ENCODE measurements around the gene PIAS1. TPM values are rescaled to one million over a fixed set of nuclear protein-coding genes. Genes with fewer than 3 reads are reported as not detected.

PIAS1 gene
- total RNA-seq, 1 experiment from 2014 or later: 25.9 TPM

DNA sequence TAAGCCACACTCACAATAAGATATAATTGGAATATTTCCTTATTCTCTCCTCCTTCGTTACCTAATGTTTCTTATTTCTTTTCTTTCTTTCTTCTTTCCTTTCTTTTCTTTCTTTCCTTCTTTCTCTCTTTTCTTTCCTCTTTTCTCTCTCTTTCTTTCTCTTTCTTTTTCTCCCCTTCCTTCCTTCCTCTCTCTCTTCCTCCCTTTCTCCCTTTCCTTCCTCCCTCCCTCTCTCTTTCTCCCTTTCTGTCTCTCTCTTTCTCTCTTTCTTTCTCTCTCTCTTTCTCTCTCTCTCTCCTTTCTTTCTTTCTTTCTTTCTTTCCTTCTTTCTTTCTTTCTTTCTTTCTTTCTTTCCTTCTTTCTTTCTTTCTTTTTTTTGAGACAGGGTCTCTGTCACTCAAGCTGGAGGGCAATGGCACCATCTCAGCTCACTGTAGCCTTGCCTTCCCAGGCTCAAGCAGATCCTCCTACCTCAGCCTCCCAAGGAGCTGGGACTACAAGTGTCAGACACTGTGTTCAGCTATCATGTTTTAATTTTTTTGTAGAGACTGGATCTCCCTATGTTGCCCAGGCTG is 19.3 kb upstream of the PIAS1 start:
- Histone ChIP-seq H3K27ac (ENCODE audit: low read depth, low read length) (no peak overlapping the region), H3K9me2 (ENCODE audit: insufficient read depth) (no peaks in the 10 kb centered on the region), H3K4me2 (ENCODE audit: low read length) (no peak overlapping the region), H2AFZ (ENCODE audit: low read depth, low read length, poor library complexity, severe bottlenecking) (no peak overlapping the region), H3K9ac (ENCODE audit: low read length) (no peak overlapping the region), H4K20me1 (ENCODE audit: insufficient read depth) (no peaks in the 10 kb centered on the region), H3K79me2 (ENCODE audit: insufficient read depth, low read length) (no peaks in the 10 kb centered on the region), H3K9me3 (ENCODE audit: control insufficient read depth in 1 of 2, insufficient read depth in 1 of 2, low read depth in 1 of 2, low read length in 2 of 2) (0 out of 4 replicates have a peak, but pooled peaks cover 0 to under 1% of the 10 kb centered on the region in 2 experiments), H3K4me1 (ENCODE audit: control insufficient read depth in 1 of 2, insufficient read depth in 2 of 2, low read length in 2 of 2) (no peaks in the 10 kb centered on the region), H3K27me3 (ENCODE audit: insufficient read depth, low read length) (no peaks in the 10 kb centered on the region), H3K4me3 (replicated peaks in 1 of 2; ENCODE audit: low read depth in 1 of 2, low read length in 2 of 2) (no peak overlapping the region), H3K36me3 (ENCODE audit: control insufficient read depth in 1 of 2, insufficient read depth in 2 of 2, low read length in 2 of 2) (no peaks in the 10 kb centered on the region)
- ChIA-PET RAD21 (ENCODE audit: low non-redundant PET in 1 of 2, low total read pairs in 2 of 2, uncharacterized antibody in 2 of 2, unreplicated experiment in 2 of 2) (no interaction called here), CTCF (no interaction called here), POLR2A (no interaction called here)
- TF ChIP-seq SIN3A (IDR thresholded peaks at IDR 0.05; ENCODE audit: low read depth): no peak
- TF ChIP-seq ELF1 (IDR thresholded peaks at IDR 0.05; ENCODE audit: borderline replicate concordance, low read depth): no peak
- TF ChIP-seq CBX3 (IDR thresholded peaks at IDR 0.05; ENCODE audit: low read depth): no peak
- TF ChIP-seq YY1 (IDR thresholded peaks at IDR 0.05; ENCODE audit: extremely low read depth, insufficient replicate concordance, low read depth, low read length): no peak
- DNase-seq (ENCODE audit: low read depth, low spot score) (no peak), ATAC-seq (no peak)
- BruUV-seq (replicated peaks): no TSS peak
- intact Hi-C loops (cut with micrococcal nuclease): no loop called here

DNA sequence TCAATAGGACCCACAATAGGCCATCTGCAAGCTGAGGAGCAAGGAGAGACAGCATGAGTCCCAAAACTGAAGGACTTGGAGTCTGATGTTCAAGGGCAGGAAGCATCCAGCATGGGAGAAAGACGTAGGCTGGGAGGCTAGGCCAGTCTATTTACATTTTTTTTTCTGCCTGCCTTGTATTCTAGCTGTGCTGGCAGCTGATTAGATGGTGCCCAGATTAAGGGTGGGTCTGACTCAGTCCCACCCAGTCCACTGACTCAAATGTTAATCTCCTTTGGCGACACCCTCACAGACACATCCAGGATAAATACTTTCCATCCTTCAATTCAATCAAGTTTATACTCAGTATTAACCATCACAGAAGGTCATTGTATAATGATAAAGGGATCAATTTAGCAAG is 15.9 kb upstream of the PIAS1 start:
- POLR2A ChIA-PET: no interaction called here
- Histone ChIP-seq H3K4me2 (ENCODE audit: low read length) (no peak overlapping the region), H3K36me3 (ENCODE audit: control insufficient read depth in 1 of 2, insufficient read depth in 2 of 2, low read length in 2 of 2) (no peaks in the 10 kb centered on the region), H3K27me3 (ENCODE audit: insufficient read depth, low read length) (no peaks in the 10 kb centered on the region), H3K4me3 (replicated peaks in 1 of 2; ENCODE audit: low read depth in 1 of 2, low read length in 2 of 2) (no peak overlapping the region), H3K9me2 (ENCODE audit: insufficient read depth) (no peaks in the 10 kb centered on the region), H3K27ac (ENCODE audit: low read depth, low read length) (no peak overlapping the region), H4K20me1 (ENCODE audit: insufficient read depth) (no peaks in the 10 kb centered on the region), H3K9ac (ENCODE audit: low read length) (no peak overlapping the region), H3K79me2 (ENCODE audit: insufficient read depth, low read length) (no peaks in the 10 kb centered on the region), H2AFZ (ENCODE audit: low read depth, low read length, poor library complexity, severe bottlenecking) (no peak overlapping the region), H3K4me1 (ENCODE audit: control insufficient read depth in 1 of 2, insufficient read depth in 2 of 2, low read length in 2 of 2) (no peaks in the 10 kb centered on the region), H3K9me3 (ENCODE audit: control insufficient read depth in 1 of 2, insufficient read depth in 1 of 2, low read depth in 1 of 2, low read length in 2 of 2) (0 out of 4 replicates have a peak, but pooled peaks cover 0 to 6% of the 10 kb centered on the region in 2 experiments)
- DNase-seq (ENCODE audit: low read depth, low spot score) (no peak), ATAC-seq (no peak)
- CTCF ChIA-PET: no interaction called here
- no TSS peak for BruUV-seq (replicated peaks)
- intact Hi-C loops (cut with micrococcal nuclease): no loop called here
- RAD21 ChIA-PET (ENCODE audit: low non-redundant PET in 1 of 2, low total read pairs in 2 of 2, uncharacterized antibody in 2 of 2, unreplicated experiment in 2 of 2): no interaction called here
- TF ChIP-seq, protein P1, sequence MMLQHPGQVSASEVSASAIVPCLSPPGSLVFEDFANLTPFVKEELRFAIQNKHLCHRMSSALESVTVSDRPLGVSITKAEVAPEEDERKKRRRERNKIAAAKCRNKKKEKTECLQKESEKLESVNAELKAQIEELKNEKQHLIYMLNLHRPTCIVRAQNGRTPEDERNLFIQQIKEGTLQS (IDR thresholded peaks at IDR 0.05): no peak
- TF ChIP-seq ZFX (IDR thresholded peaks at IDR 0.05) (no peak), SIN3A (IDR thresholded peaks at IDR 0.05; ENCODE audit: low read depth) (no peak), EZH2phosphoT487 (IDR thresholded peaks at IDR 0.05; ENCODE audit: borderline replicate concordance) (no peak), TCF7L2 (IDR thresholded peaks at IDR 0.05; ENCODE audit: borderline replicate concordance, extremely low read depth, insufficient read depth, insufficient read length) (no peak), YY1 (IDR thresholded peaks at IDR 0.05; ENCODE audit: extremely low read depth, insufficient replicate concordance, low read depth, low read length) (no peak), POLR2AphosphoS5 (IDR thresholded peaks at IDR 0.05; ENCODE audit: low read depth, low read length) (no peak), SP1 (IDR thresholded peaks at IDR 0.05; ENCODE audit: low read depth) (no peak)
- TF ChIP-seq, protein P2, sequence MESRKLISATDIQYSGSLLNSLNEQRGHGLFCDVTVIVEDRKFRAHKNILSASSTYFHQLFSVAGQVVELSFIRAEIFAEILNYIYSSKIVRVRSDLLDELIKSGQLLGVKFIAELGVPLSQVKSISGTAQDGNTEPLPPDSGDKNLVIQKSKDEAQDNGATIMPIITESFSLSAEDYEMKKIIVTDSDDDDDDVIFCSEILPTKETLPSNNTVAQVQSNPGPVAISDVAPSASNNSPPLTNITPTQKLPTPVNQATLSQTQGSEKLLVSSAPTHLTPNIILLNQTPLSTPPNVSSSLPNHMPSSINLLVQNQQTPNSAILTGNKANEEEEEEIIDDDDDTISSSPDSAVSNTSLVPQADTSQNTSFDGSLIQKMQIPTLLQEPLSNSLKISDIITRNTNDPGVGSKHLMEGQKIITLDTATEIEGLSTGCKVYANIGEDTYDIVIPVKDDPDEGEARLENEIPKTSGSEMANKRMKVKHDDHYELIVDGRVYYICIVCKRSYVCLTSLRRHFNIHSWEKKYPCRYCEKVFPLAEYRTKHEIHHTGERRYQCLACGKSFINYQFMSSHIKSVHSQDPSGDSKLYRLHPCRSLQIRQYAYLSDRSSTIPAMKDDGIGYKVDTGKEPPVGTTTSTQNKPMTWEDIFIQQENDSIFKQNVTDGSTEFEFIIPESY (IDR thresholded peaks at IDR 0.05; ENCODE audit: extremely low read depth, insufficient replicate concordance, low read length): no peak
- TF ChIP-seq, protein P3, sequence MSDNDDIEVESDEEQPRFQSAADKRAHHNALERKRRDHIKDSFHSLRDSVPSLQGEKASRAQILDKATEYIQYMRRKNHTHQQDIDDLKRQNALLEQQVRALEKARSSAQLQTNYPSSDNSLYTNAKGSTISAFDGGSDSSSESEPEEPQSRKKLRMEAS (IDR thresholded peaks at IDR 0.05): no peak
- TF ChIP-seq, protein P4, sequence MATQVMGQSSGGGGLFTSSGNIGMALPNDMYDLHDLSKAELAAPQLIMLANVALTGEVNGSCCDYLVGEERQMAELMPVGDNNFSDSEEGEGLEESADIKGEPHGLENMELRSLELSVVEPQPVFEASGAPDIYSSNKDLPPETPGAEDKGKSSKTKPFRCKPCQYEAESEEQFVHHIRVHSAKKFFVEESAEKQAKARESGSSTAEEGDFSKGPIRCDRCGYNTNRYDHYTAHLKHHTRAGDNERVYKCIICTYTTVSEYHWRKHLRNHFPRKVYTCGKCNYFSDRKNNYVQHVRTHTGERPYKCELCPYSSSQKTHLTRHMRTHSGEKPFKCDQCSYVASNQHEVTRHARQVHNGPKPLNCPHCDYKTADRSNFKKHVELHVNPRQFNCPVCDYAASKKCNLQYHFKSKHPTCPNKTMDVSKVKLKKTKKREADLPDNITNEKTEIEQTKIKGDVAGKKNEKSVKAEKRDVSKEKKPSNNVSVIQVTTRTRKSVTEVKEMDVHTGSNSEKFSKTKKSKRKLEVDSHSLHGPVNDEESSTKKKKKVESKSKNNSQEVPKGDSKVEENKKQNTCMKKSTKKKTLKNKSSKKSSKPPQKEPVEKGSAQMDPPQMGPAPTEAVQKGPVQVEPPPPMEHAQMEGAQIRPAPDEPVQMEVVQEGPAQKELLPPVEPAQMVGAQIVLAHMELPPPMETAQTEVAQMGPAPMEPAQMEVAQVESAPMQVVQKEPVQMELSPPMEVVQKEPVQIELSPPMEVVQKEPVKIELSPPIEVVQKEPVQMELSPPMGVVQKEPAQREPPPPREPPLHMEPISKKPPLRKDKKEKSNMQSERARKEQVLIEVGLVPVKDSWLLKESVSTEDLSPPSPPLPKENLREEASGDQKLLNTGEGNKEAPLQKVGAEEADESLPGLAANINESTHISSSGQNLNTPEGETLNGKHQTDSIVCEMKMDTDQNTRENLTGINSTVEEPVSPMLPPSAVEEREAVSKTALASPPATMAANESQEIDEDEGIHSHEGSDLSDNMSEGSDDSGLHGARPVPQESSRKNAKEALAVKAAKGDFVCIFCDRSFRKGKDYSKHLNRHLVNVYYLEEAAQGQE (IDR thresholded peaks at IDR 0.05; ENCODE audit: low read depth): no peak

Measured in HCT116 (cell line).